Measurements from ENCODE around the gene PPY. TPM values are rescaled to one million over a fixed set of nuclear protein-coding genes. Genes with fewer than 3 reads are reported as not detected.
"Not testable (repeated sequence)": the region's sequence is repeated elsewhere in the genome, so short reads cannot be mapped to it uniquely, and the experiment has no call there.

Gene PPY
- total RNA-seq, 1 experiment from 2014 or later = not detected

- peak; percentile 46 for DNase-seq (ENCODE audit: low read depth)
These were observed 36.1 kb downstream of the PPY start for GRCh38 chr17:43905985-43906852.

- DNase-seq (ENCODE audit: low read depth) = no peak
These were observed 36.8 kb downstream of the PPY start for GRCh38 chr17:43905400-43905984.

DNA sequence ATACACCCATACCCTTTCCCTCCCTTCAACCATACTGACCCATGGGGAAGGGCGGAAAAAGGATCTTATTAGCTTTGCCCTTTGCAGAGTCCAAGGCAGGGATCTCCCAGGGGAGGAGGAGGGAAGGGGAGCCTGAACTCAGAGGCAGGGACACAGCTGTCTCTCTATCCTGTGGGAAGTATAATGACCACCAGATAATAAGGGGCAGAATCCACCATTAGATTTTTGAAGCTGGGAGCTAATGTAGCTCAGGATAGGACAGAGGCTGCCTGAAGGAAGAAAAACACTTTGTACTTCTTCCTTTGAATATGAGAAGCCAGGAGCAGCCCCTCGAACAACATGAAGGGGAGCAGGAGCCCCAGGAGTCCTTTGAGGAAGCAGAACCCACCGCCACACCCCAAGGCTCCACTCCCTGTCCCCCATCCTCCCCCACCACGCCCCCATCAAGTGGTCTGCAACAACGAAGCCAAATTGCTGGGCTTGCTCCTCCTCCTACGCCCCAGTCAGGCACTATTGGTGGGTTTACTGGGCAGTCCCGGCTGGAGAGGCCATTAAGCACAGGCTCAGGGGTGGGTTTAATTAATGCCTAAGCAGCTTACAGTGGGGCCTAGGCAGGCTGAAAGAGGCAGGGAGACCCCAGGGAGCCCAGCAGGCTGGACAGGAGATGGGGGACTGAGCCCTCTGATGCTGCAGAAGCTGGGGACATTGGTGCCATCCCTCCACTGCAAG lies 40.3 kb downstream of the PPY start:
- no peak for DNase-seq (ENCODE audit: low read depth)

DNA sequence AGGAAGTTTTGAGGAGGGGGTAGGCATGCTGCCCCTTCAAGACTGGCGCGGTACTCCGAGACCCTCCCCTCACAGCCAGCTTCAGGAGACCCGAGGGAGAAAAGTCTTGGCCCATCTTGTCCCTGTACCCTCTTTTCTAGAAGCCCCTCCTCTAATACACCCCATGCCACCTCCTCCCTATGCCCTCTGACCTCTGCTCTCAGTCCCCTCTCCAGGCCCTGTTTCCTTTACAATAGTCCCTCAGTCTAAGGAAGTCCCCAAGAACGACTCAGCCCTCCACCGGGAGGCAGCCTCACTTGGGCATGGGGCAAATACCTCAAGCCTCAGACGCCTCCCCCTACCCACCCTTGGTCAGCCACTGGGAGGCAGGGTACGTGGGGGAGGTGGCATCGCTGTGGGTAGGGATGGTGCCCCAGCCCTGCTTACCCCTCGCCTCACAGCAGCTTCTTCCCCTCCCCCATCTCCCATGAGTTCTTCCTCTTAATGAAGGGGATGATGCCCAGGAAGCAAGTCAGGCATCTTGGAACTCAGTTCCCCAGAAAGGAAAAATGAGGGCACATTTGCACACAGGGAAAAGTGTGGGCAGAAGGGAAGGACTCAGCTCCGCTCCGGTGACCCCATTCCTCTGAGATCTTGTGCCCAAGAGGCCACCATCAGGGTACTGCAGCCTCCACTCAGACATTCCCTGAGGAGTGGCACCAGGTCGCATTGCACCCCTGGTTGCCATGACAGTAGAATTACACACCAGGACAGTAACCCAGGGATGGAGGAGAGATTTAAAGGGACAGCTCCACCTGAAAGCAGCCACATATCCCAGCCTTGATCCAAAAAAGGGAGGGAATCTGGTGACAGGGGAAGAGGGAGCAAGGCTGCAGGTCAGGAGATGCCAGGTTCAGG lies 41.2 kb downstream of the PPY start:
- DNase-seq (ENCODE audit: low read depth) = peak; percentile 52

- DNase-seq (ENCODE audit: low read depth) = peak; percentile 84
These were observed 42.0 kb downstream of the PPY start for GRCh38 chr17:43900183-43900857.

GRCh38 chr17:43898446-43898845 lies 43.8 kb downstream of the PPY start:
- peak; percentile 20 for DNase-seq (ENCODE audit: low read depth)

GRCh38 chr17:43897831-43898230 lies 44.4 kb downstream of the PPY start:
- DNase-seq (ENCODE audit: low read depth) = no peak

- DNase-seq (ENCODE audit: low read depth) = not testable (repeated sequence)
These were observed 47.8 kb downstream of the PPY start for GRCh38 chr17:43894494-43894893.

- no peak for DNase-seq (ENCODE audit: low read depth)
These were observed 49.7 kb downstream of the PPY start for GRCh38 chr17:43892647-43892952.

GRCh38 chr17:43891851-43892646 lies 50.2 kb downstream of the PPY start:
- no peak for DNase-seq (ENCODE audit: low read depth)

Other genes starting within 250 kb of the PPY start
- not detected in 2 replicates for gene SOST, start 183.7 kb downstream of the PPY start, total RNA-seq (2014; rRNA removed; shearing (Covaris generic))
- 37.7 and 51.5 TPM in 2 replicates for gene DUSP3, start 163.5 kb downstream of the PPY start, total RNA-seq (2014; rRNA removed; shearing (Covaris generic))
- gene CFAP97D1, start 162.0 kb downstream of the PPY start, total RNA-seq (2014; rRNA removed; shearing (Covaris generic)) = not detected in 2 replicates
- gene MPP3, start 109.3 kb downstream of the PPY start, total RNA-seq (2014; rRNA removed; shearing (Covaris generic)) = 5.1 and 5.9 TPM in 2 replicates
- gene CD300LG, start 95.3 kb downstream of the PPY start, total RNA-seq (2014; rRNA removed; shearing (Covaris generic)) = not detected in 2 replicates
- 2.5 and 4.4 TPM in 2 replicates for gene MPP2, start 34.9 kb downstream of the PPY start, total RNA-seq (2014; rRNA removed; shearing (Covaris generic))
- not detected in 2 replicates for gene PYY, start 11.5 kb upstream of the PPY start, total RNA-seq (2014; rRNA removed; shearing (Covaris generic))
- gene NAGS, start 62.1 kb upstream of the PPY start, total RNA-seq (2014; rRNA removed; shearing (Covaris generic)) = 0.99 and 3.7 TPM in 2 replicates
- gene TMEM101, start 72.5 kb upstream of the PPY start, total RNA-seq (2014; rRNA removed; shearing (Covaris generic)) = 40.0 and 41.3 TPM in 2 replicates
- 112 and 121 TPM in 2 replicates for gene LSM12, start 124.2 kb upstream of the PPY start, total RNA-seq (2014; rRNA removed; shearing (Covaris generic))
- 63.5 and 66.4 TPM in 2 replicates for gene G6PC3, start 128.3 kb upstream of the PPY start, total RNA-seq (2014; rRNA removed; shearing (Covaris generic))
- 37.8 and 46.0 TPM in 2 replicates for gene HDAC5, start 181.2 kb upstream of the PPY start, total RNA-seq (2014; rRNA removed; shearing (Covaris generic))
- gene HROB, start 199.5 kb upstream of the PPY start, total RNA-seq (2014; rRNA removed; shearing (Covaris generic)) = 6.5 and 7.5 TPM in 2 replicates
- not detected in 2 replicates for gene ASB16, start 228.2 kb upstream of the PPY start, total RNA-seq (2014; rRNA removed; shearing (Covaris generic))
- gene TMUB2, start 244.5 kb upstream of the PPY start, total RNA-seq (2014; rRNA removed; shearing (Covaris generic)) = 36.8 and 37.6 TPM in 2 replicates